ENCODE results near the gene RREB1. TPM values are rescaled to one million over a fixed set of nuclear protein-coding genes. Genes with fewer than 3 reads are reported as not detected.

The RREB1 gene
- total RNA-seq, 2 experiments from 2014 or later: 18.7 to 19.7 TPM

GRCh38 chr6:7250812-7251211 lies 143.1 kb downstream of the RREB1 start:
- ChIA-PET CTCF (interaction anchor here (1.1 kb wide), 1 partner anchor 97 kb away, joined by 3 read pairs; no protein-coding TSS in a partner anchor), POLR2A (no interaction called here)
- intact Hi-C loops (cut with micrococcal nuclease): no loop called here
- ATAC-seq (no peak), DNase-seq (no peak)
- Mint-ChIP-seq H3K27me3 (no peaks in the 10 kb centered on the region), H3K4me1 (ENCODE audit: low read depth) (no peaks in the 10 kb centered on the region), H3K36me3 (ENCODE audit: low read depth) (peaks cover 15% of the 10 kb centered on the region), H3K9me3 (no peaks in the 10 kb centered on the region), H3K27ac (no peak overlapping the region), H3K4me3 (no peak overlapping the region)
- TF ChIP-seq CTCF (IDR thresholded peaks at IDR 0.05): no peak

- H3K4me3 Mint-ChIP-seq: no peak overlapping the region
- POLR2A ChIA-PET: no interaction called here
- no peaks in the 10 kb centered on the region for H3K27me3 Mint-ChIP-seq
- H3K27ac Mint-ChIP-seq: no peak overlapping the region
- intact Hi-C loops (cut with micrococcal nuclease): no loop called here
- ATAC-seq (no peak), DNase-seq (no peak)
- H3K9me3 Mint-ChIP-seq: peaks cover 2% of the 10 kb centered on the region
- no peak for TF ChIP-seq CTCF (IDR thresholded peaks at IDR 0.05)
- CTCF ChIA-PET: interaction anchor here (1.1 to 4.2 kb wide), 3 partner anchors 8 to 98 kb away, joined by 3 to 21 read pairs (median 3); no protein-coding TSS in a partner anchor
- no peaks in the 10 kb centered on the region for H3K4me1 Mint-ChIP-seq (ENCODE audit: low read depth)
- H3K36me3 Mint-ChIP-seq (ENCODE audit: low read depth): peaks cover 13% of the 10 kb centered on the region
Observed at GRCh38 chr6:7251646-7252260, 144.0 kb downstream of the RREB1 start.

GRCh38 chr6:7252390-7252789 lies 144.6 kb downstream of the RREB1 start:
- ChIA-PET CTCF (interaction anchor here (1.1 to 4.2 kb wide), 2 partner anchors 9 to 23 kb away, joined by 3 to 21 read pairs; no protein-coding TSS in a partner anchor), POLR2A (no interaction called here)
- intact Hi-C loops (cut with micrococcal nuclease): no loop called here
- Mint-ChIP-seq H3K4me3 (no peak overlapping the region), H3K4me1 (ENCODE audit: low read depth) (no peaks in the 10 kb centered on the region), H3K27me3 (no peaks in the 10 kb centered on the region), H3K9me3 (peaks cover 4% of the 10 kb centered on the region), H3K27ac (no peak overlapping the region), H3K36me3 (ENCODE audit: low read depth) (peaks cover 12% of the 10 kb centered on the region)
- DNase-seq (no peak), ATAC-seq (no peak)
- TF ChIP-seq CTCF (IDR thresholded peaks at IDR 0.05): no peak

- TF ChIP-seq CTCF (IDR thresholded peaks at IDR 0.05): no peak
- no peak for DNase-seq
- CTCF ChIA-PET: interaction anchor here (1.1 to 4.2 kb wide), 4 partner anchors 12 to 559 kb away, joined by 3 to 21 read pairs (median 4); no protein-coding TSS in a partner anchor
- intact Hi-C loops (cut with micrococcal nuclease): no loop called here
- Mint-ChIP-seq H3K36me3 (ENCODE audit: low read depth) (peaks cover 1% of the 10 kb centered on the region), H3K4me1 (ENCODE audit: low read depth) (no peaks in the 10 kb centered on the region), H3K27ac (no peak overlapping the region), H3K4me3 (no peak overlapping the region), H3K9me3 (peaks cover 4% of the 10 kb centered on the region), H3K27me3 (peaks cover 7% of the 10 kb centered on the region)
- POLR2A ChIA-PET: no interaction called here
- no peak for ATAC-seq
Observed at GRCh38 chr6:7254980-7255835, 147.4 kb downstream of the RREB1 start.

GRCh38 chr6:7255918-7256317 lies 148.2 kb downstream of the RREB1 start:
- no peak overlapping the region for H3K4me3 Mint-ChIP-seq
- peaks cover 14% of the 10 kb centered on the region for H3K27me3 Mint-ChIP-seq
- no peak for ATAC-seq
- H3K9me3 Mint-ChIP-seq: peaks cover 4% of the 10 kb centered on the region
- no peaks in the 10 kb centered on the region for H3K36me3 Mint-ChIP-seq (ENCODE audit: low read depth)
- DNase-seq: no peak
- POLR2A ChIA-PET: no interaction called here
- TF ChIP-seq CTCF (IDR thresholded peaks at IDR 0.05): no peak
- H3K27ac Mint-ChIP-seq: no peak overlapping the region
- H3K4me1 Mint-ChIP-seq (ENCODE audit: low read depth): peaks cover 6% of the 10 kb centered on the region
- intact Hi-C loops (cut with micrococcal nuclease): no loop called here
- CTCF ChIA-PET: interaction anchor here (1.1 to 1.2 kb wide), 2 partner anchors 19 to 559 kb away, joined by 3 to 5 read pairs; no protein-coding TSS in a partner anchor
